NCI-H2107 treated with DMSO at 0.1 percent for 48 hours (cell line): ENCODE results near the gene NCKAP5.

Experiments
- DNase-seq: peaks from one replicate; lab custom pipeline; 2025; ENCODE audit not compliant: unreplicated experiment; lab: John Stamatoyannopoulos, UW

NCKAP5 gene

GRCh38 chr2:132652474-132652873 is 915.8 kb downstream of the NCKAP5 start:
- no peak for DNase-seq

- DNase-seq: no peak
Measured at GRCh38 chr2:132651115-132652045, 916.9 kb downstream of the NCKAP5 start.

- DNase-seq: no peak
Measured at GRCh38 chr2:132646540-132647108, 921.6 kb downstream of the NCKAP5 start.

- DNase-seq: no peak
Measured at GRCh38 chr2:132645722-132646539, 922.3 kb downstream of the NCKAP5 start.

GRCh38 chr2:132645176-132645575 is 923.1 kb downstream of the NCKAP5 start:
- no peak for DNase-seq

- DNase-seq: no peak
Measured at GRCh38 chr2:132642415-132642814, 925.8 kb downstream of the NCKAP5 start.

- DNase-seq: no peak
Measured at GRCh38 chr2:132641819-132642218, 926.4 kb downstream of the NCKAP5 start.

- DNase-seq: no peak
Measured at GRCh38 chr2:132640116-132640515, 928.1 kb downstream of the NCKAP5 start.

- DNase-seq: no peak
Measured at GRCh38 chr2:132638313-132639040, 929.8 kb downstream of the NCKAP5 start.

GRCh38 chr2:132636346-132636745 is 931.9 kb downstream of the NCKAP5 start:
- DNase-seq: no peak

- DNase-seq: no peak
Measured at GRCh38 chr2:132633635-132634034, 934.6 kb downstream of the NCKAP5 start.

- no peak for DNase-seq
Measured at GRCh38 chr2:132632000-132632649, 936.1 kb downstream of the NCKAP5 start.

GRCh38 chr2:132627536-132627935 is 940.7 kb downstream of the NCKAP5 start:
- no peak for DNase-seq

GRCh38 chr2:132623096-132623839 is 945.0 kb downstream of the NCKAP5 start:
- no peak for DNase-seq
